Neural progenitor cell (in vitro differentiated cells): Measurements from ENCODE around the gene ASXL3. TPM values are rescaled to one million over a fixed set of nuclear protein-coding genes. Genes with fewer than 3 reads are reported as not detected.

Experiments
- DNase-seq: peaks from one replicate; pipeline ENCODE4 v3.0.0-alpha.2; 2016; ENCODE audit warnings: low spot score
- H2AFZ ChIP-seq: fragments of 200-600 bp; sonication (generic); replicated peaks from 2 replicates; pipeline ENCODE4 v1.6.1; 2016; ENCODE audit warnings: antibody characterized with exemption
- H3F3A ChIP-seq: fragments of 200-600 bp; sonication (generic); 2 replicates; pipeline ENCODE4 v1.6.1; 2016; ENCODE audit warnings: antibody characterized with exemption, low read depth
- H3K27ac ChIP-seq: fragments of 200-600 bp; sonication (generic); 2 replicates; pipeline ENCODE4 v1.5.1; 2016; ENCODE audit warnings: mild to moderate bottlenecking
- H3K27me3 ChIP-seq: fragments of 200-600 bp; sonication (generic); 2 replicates; pipeline ENCODE4 v1.6.1; 2016; ENCODE audit warnings: mild to moderate bottlenecking, moderate library complexity
- H3K36me3 ChIP-seq: fragments of 200-600 bp; sonication (generic); 2 replicates; pipeline ENCODE4 v1.5.1; 2016
- H3K4me1 ChIP-seq: fragments of 200-600 bp; sonication (generic); 2 replicates; pipeline ENCODE4 v1.6.1; 2016; ENCODE audit warnings: mixed run types
- H3K4me2 ChIP-seq: fragments of 200-600 bp; sonication (generic); 2 replicates; pipeline ENCODE4 v1.6.1; 2016
- H3K4me3 ChIP-seq: fragments of 200-600 bp; sonication (generic); 2 replicates; pipeline ENCODE4 v1.5.1; 2016
- H3K79me2 ChIP-seq: fragments of 200-600 bp; sonication (generic); 2 replicates; pipeline ENCODE4 v1.6.1; 2016; ENCODE audit warnings: low read depth
- H3K9ac ChIP-seq: fragments of 200-600 bp; sonication (generic); 2 replicates; pipeline ENCODE4 v1.6.1; 2016
- H3K9me3 ChIP-seq: fragments of 200-600 bp; sonication (generic); 2 replicates; pipeline ENCODE4 v1.5.1; 2016; ENCODE audit warnings: low read depth
- H4K20me1 ChIP-seq: fragments of 200-600 bp; sonication (generic); 2 replicates; pipeline ENCODE4 v1.6.1; 2016; ENCODE audit warnings: low read depth
- H3K27ac Mint-ChIP-seq: 3 replicates; pipeline ENCODE4 v1.8.0; 2021; ENCODE audit warnings: mixed read lengths
- H3K27me3 Mint-ChIP-seq: 2 replicates; pipeline ENCODE4 v1.8.0; 2022; ENCODE audit warnings: low read depth, mild to moderate bottlenecking, inconsistent platforms, moderate library complexity, mixed read lengths; ENCODE audit not compliant: insufficient read depth
- H3K36me3 Mint-ChIP-seq: 3 replicates; pipeline ENCODE4 v1.8.0; 2021; ENCODE audit warnings: mixed read lengths
- H3K4me1 Mint-ChIP-seq: 3 replicates; pipeline ENCODE4 v1.8.0; 2021; ENCODE audit warnings: mixed read lengths
- H3K4me3 Mint-ChIP-seq: 3 replicates; pipeline ENCODE4 v1.8.0; 2021; ENCODE audit warnings: mild to moderate bottlenecking, moderate library complexity, mixed read lengths
- H3K9me3 Mint-ChIP-seq: 3 replicates; pipeline ENCODE4 v1.8.0; 2020; ENCODE audit warnings: mixed read lengths
- EZH2 ChIP-seq: fragments of 200-600 bp; sonication (generic); IDR thresholded peaks from 2 replicates; pipeline ENCODE4 v1.6.1; 2017; ENCODE audit warnings: antibody characterized with exemption, mild to moderate bottlenecking, moderate library complexity
- EZH2phosphoT487 ChIP-seq: fragments of 200-600 bp; sonication (generic); IDR thresholded peaks from 2 replicates; pipeline ENCODE4 v1.6.1; 2017; ENCODE audit warnings: antibody characterized with exemption
- total RNA-seq: library from RNA; depleted of rRNA; stranded (reverse); fragments of >200 nt; gene quantifications from 2 replicates; pipeline ENCODE4 v1.2.3, GENCODE V29; 2015; ENCODE audit warnings: low replicate concordance
- TF ChIP-seq, protein P1 (sequence below): fragments of 200-600 bp; sonication (generic); IDR thresholded peaks from 2 replicates; pipeline ENCODE4 v1.5.1; 2017; ENCODE audit warnings: antibody characterized with exemption, mild to moderate bottlenecking

ASXL3 gene
- total RNA-seq, 1 donor from 2014 or later: 5.1 TPM

DNA sequence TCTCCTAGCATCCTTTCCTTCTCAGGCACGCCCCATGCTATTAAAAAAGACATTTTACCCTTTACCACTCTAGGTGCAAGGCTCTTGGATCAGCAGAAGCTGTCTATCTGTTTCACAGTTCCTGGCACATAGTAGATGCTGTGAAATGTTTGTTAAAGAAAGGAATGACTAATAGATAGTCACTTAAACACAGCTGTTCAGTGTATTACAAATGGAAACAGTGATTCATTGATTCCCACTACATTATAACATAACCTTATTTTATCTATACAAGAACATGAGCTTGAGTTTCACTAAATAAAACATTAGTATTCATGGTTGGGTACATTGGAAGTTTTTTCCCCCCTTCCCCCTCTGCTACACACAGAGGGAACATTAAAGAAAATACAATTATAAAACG is 142.1 kb downstream of the ASXL3 start:
- Histone ChIP-seq H3K27ac (no peak overlapping the region), H3K27me3 (no peaks in the 10 kb centered on the region), H3K79me2 (no peaks in the 10 kb centered on the region), H3K36me3 (no peaks in the 10 kb centered on the region), H3K4me3 (no peak overlapping the region), H3F3A (no peaks in the 10 kb centered on the region), H3K9me3 (no peaks in the 10 kb centered on the region), H3K9ac (no peak overlapping the region), H4K20me1 (no peaks in the 10 kb centered on the region), H3K4me2 (no peak overlapping the region), H2AFZ (no peak overlapping the region), H3K4me1 (no peaks in the 10 kb centered on the region)
- H3K27ac Mint-ChIP-seq: no peak overlapping the region
- H3K27me3 Mint-ChIP-seq: no peaks in the 10 kb centered on the region
- H3K4me1 Mint-ChIP-seq: no peaks in the 10 kb centered on the region
- DNase-seq: no peak
- TF ChIP-seq EZH2phosphoT487 (no peak), EZH2 (no peak)
- TF ChIP-seq, protein P1, sequence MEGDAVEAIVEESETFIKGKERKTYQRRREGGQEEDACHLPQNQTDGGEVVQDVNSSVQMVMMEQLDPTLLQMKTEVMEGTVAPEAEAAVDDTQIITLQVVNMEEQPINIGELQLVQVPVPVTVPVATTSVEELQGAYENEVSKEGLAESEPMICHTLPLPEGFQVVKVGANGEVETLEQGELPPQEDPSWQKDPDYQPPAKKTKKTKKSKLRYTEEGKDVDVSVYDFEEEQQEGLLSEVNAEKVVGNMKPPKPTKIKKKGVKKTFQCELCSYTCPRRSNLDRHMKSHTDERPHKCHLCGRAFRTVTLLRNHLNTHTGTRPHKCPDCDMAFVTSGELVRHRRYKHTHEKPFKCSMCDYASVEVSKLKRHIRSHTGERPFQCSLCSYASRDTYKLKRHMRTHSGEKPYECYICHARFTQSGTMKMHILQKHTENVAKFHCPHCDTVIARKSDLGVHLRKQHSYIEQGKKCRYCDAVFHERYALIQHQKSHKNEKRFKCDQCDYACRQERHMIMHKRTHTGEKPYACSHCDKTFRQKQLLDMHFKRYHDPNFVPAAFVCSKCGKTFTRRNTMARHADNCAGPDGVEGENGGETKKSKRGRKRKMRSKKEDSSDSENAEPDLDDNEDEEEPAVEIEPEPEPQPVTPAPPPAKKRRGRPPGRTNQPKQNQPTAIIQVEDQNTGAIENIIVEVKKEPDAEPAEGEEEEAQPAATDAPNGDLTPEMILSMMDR: no peak
- H3K4me3 Mint-ChIP-seq: no peak overlapping the region
- peaks cover 5% of the 10 kb centered on the region for H3K9me3 Mint-ChIP-seq
- peaks cover 13% of the 10 kb centered on the region for H3K36me3 Mint-ChIP-seq

DNA sequence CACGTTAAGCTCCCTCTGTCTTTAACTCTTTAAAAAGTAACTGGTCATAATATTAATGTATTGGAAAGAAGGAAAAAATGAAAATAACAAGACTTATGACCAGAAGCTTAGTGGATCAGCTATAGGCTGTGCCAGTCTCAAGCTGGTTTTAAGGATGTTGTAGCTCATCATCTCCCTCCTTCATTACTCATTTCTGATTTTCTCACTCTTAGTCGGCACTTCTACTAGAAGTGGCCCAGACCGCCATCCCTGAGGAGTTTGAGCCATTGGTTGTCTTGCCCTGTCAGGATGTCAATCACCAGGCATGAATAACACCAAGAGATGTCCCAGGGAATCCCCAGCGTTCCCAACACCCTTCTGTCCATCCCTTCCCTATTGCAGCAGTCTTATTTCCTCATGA is 151.5 kb downstream of the ASXL3 start:
- Histone ChIP-seq H3K4me2 (no peak overlapping the region), H3K27me3 (no peaks in the 10 kb centered on the region), H3K4me3 (no peak overlapping the region), H3F3A (no peaks in the 10 kb centered on the region), H3K4me1 (no peaks in the 10 kb centered on the region), H3K9ac (no peak overlapping the region), H3K79me2 (no peaks in the 10 kb centered on the region), H4K20me1 (no peaks in the 10 kb centered on the region), H3K9me3 (no peaks in the 10 kb centered on the region), H3K27ac (no peak overlapping the region), H2AFZ (no peak overlapping the region), H3K36me3 (no peaks in the 10 kb centered on the region)
- Mint-ChIP-seq H3K27ac (no peak overlapping the region), H3K4me1 (peaks cover 6% of the 10 kb centered on the region), H3K36me3 (peaks cover 14% of the 10 kb centered on the region), H3K27me3 (no peaks in the 10 kb centered on the region), H3K9me3 (no peaks in the 10 kb centered on the region), H3K4me3 (no peak overlapping the region)
- no peak for DNase-seq
- no peak for TF ChIP-seq EZH2
- TF ChIP-seq, protein P1: no peak
- no peak for TF ChIP-seq EZH2phosphoT487

DNA sequence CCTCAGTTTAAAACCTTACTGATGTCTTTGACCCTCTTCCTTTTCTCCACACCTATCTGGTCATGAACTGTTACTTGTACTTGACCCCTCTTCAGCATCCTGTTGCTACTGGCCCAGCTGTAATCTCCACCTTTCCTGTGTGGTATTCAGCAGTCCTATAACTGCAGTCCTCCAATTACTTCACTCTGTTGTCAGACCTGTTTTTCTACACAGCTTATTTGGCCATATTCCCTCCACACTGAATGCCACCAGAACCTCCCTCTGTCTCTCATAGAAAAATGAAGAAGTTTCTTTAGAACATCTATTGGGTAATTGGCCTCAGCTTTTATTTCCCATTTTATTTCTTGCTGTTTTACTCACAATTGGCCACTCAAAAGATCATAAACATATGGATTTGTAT is 155.4 kb downstream of the ASXL3 start:
- no peak for TF ChIP-seq EZH2phosphoT487
- Histone ChIP-seq H3K9ac (no peak overlapping the region), H3K4me2 (no peak overlapping the region), H3K79me2 (no peaks in the 10 kb centered on the region), H3F3A (no peaks in the 10 kb centered on the region), H4K20me1 (no peaks in the 10 kb centered on the region), H3K9me3 (no peaks in the 10 kb centered on the region), H3K4me3 (no peak overlapping the region), H2AFZ (no peak overlapping the region), H3K4me1 (peaks cover 8% of the 10 kb centered on the region), H3K36me3 (no peaks in the 10 kb centered on the region), H3K27me3 (no peaks in the 10 kb centered on the region), H3K27ac (no peak overlapping the region)
- peaks cover 19% of the 10 kb centered on the region for H3K36me3 Mint-ChIP-seq
- no peak overlapping the region for H3K4me3 Mint-ChIP-seq
- H3K27ac Mint-ChIP-seq: no peak overlapping the region
- H3K27me3 Mint-ChIP-seq: no peaks in the 10 kb centered on the region
- H3K4me1 Mint-ChIP-seq: peaks cover 17% of the 10 kb centered on the region
- DNase-seq: no peak
- no peaks in the 10 kb centered on the region for H3K9me3 Mint-ChIP-seq

DNA sequence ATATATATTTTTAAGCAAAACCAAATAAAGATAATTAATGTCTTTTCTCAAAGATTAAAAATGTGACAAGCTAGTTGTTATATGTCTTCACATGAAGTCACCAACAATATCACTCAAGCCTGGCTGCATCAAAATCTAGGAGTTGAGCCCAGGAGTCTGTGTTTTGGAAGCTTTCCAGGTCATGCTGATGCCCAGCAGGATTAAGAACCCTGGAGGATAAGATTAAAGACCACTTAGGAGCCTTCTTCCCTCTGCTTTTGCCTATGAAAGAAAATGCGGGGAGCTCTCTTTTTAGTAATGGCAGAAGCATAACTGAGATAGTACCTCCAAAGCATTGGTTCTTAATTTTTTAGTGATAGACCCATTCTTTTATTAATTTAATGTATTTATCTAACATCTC is 157.4 kb downstream of the ASXL3 start:
- no peaks in the 10 kb centered on the region for H3K9me3 Mint-ChIP-seq
- H3K27ac Mint-ChIP-seq: no peak overlapping the region
- peaks cover 17% of the 10 kb centered on the region for H3K4me1 Mint-ChIP-seq
- Histone ChIP-seq H3K4me3 (no peak overlapping the region), H3K36me3 (no peaks in the 10 kb centered on the region), H2AFZ (no peak overlapping the region), H3K9ac (no peak overlapping the region), H3K27ac (no peak overlapping the region), H3K4me1 (peaks cover 8% of the 10 kb centered on the region), H3K9me3 (no peaks in the 10 kb centered on the region), H3K4me2 (no peak overlapping the region), H3F3A (no peaks in the 10 kb centered on the region), H4K20me1 (no peaks in the 10 kb centered on the region), H3K79me2 (no peaks in the 10 kb centered on the region), H3K27me3 (no peaks in the 10 kb centered on the region)
- DNase-seq: no peak
- H3K36me3 Mint-ChIP-seq: peaks cover 32% of the 10 kb centered on the region
- no peaks in the 10 kb centered on the region for H3K27me3 Mint-ChIP-seq
- TF ChIP-seq, protein P1: no peak
- no peak overlapping the region for H3K4me3 Mint-ChIP-seq
